DMS53 (cell line): Measurements from ENCODE around the gene TMEM108.
"Not testable (repeated sequence)": the region's sequence is repeated elsewhere in the genome, so short reads cannot be mapped to it uniquely, and the experiment has no call there.

Source experiments
- DNase-seq: peaks from one replicate; lab custom pipeline; 2025; lab: John Stamatoyannopoulos, UW

Gene TMEM108

GRCh38 chr3:133038089-133038730 lies at the start of gene TMEM108:
Gene TMEM108 (plus strand): TSS chr3:133038391.
- peak; percentile 91 for DNase-seq

- no peak for DNase-seq
Measured at GRCh38 chr3:132995971-132996370, 42.2 kb upstream of the TMEM108 start.

DNA sequence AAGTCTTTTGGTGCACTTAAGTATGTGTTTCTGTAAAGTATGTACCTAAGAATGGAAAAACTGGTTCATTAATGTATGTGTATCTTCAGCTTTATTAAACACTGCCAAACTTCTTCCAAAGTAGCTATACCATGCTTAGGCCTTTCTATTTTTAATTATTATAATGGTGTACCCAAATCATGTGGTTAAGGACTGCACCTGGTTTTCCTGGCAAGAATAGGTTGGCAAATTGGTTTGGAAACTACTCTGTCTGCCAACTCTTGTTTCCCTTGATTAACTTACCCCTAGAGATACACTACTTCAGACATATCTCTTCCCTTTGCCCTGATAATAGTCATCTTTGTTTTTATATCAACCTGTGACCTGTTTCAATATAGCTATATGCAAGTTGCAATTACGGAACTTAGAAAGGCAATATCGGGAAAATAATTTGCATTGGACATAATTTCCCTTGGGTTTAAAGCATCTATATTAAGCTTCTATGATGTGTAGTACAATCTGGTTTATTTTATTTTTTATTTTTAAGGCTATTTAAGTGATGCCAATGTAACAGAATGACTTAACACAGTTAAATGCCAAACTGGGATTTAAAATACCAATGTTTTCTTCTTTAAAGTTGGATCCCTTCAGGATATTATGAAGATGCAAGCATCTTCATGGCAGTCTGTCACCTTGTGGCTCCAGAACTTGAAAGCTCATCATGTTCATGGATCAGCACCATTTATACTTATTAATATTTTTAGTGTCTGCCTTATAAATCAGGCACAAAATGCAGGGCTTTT lies 40.6 kb upstream of the TMEM108 start:
- DNase-seq, result no peak

DNA sequence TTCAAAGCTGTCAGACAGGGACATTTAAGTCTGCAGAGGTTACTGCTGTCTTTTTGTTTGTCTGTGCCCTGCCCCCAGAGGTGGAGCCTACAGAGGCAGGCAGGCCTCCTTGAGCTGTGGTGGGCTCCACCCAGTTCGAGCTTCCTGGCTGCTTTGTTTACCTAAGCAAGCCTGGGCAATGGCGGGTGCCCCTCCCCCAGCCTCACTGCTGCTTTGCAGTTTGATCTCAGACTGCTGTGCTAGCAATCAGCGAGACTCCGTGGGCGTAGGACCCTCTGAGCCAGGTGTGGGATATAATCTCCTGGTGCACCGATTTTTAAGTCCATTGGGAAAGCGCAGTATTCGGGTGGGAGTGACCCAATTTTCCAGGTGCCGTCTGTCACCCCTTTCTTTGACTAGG lies 33.2 kb upstream of the TMEM108 start:
- peak; percentile 16 for DNase-seq

GRCh38 chr3:133007601-133008000 lies 30.6 kb upstream of the TMEM108 start:
- no peak for DNase-seq

- no peak for DNase-seq
Measured at GRCh38 chr3:133014325-133014724, 23.9 kb upstream of the TMEM108 start.

- not testable (repeated sequence) for DNase-seq
Measured at GRCh38 chr3:133015573-133015972, 22.6 kb upstream of the TMEM108 start.

GRCh38 chr3:133016838-133017309 lies 21.3 kb upstream of the TMEM108 start:
- no peak for DNase-seq

DNA sequence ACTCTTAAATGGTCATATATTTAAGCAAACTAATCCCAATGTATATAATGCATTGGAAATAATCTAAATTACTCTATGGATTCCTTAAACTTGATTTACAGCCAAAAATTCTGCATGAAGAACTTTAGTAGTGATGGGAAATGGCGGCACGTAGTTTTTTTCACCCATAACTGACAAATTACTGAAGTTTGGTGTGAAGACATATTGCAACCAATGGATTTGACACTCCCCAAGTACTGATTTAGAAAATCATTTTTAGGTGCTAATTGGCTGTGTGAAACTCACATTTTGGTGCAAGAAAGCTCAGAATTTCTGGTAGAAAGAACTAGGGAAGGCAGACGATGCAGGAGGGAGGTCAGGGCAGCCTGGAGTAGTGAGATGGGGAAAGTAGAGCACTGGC lies 19.3 kb upstream of the TMEM108 start:
- DNase-seq, result no peak

DNA sequence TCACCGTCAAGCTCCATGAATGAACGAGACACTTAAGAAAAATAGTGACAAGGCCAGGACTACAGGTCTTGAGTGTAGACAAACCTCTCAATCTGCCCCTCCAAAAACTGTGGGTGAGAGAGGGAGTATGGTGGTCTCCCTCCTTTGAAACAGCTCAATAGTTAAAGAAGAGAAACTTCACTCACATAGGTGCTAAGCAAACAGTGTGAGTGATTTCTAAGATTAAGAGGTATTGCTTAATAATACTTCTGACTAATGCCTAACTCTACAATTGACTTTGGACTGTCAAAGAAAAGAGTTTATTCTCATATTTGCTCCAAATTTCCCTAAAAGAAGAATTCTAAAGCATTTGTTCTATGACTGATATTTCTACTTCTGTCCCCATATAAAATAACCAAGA lies 17.0 kb upstream of the TMEM108 start:
- DNase-seq, result no peak

- DNase-seq, result no peak
Measured at GRCh38 chr3:133023362-133023761, 14.8 kb upstream of the TMEM108 start.

GRCh38 chr3:133025546-133025945 lies 12.6 kb upstream of the TMEM108 start:
- no peak for DNase-seq

GRCh38 chr3:133032301-133032700 lies 5.9 kb upstream of the TMEM108 start:
- DNase-seq, result no peak

GRCh38 chr3:133037436-133037835 lies 755 bp upstream of the TMEM108 start:
- peak; percentile 63 for DNase-seq

- DNase-seq, result peak; percentile 59
Measured at GRCh38 chr3:133038731-133039375, 662 bp downstream of the TMEM108 start.

DNA sequence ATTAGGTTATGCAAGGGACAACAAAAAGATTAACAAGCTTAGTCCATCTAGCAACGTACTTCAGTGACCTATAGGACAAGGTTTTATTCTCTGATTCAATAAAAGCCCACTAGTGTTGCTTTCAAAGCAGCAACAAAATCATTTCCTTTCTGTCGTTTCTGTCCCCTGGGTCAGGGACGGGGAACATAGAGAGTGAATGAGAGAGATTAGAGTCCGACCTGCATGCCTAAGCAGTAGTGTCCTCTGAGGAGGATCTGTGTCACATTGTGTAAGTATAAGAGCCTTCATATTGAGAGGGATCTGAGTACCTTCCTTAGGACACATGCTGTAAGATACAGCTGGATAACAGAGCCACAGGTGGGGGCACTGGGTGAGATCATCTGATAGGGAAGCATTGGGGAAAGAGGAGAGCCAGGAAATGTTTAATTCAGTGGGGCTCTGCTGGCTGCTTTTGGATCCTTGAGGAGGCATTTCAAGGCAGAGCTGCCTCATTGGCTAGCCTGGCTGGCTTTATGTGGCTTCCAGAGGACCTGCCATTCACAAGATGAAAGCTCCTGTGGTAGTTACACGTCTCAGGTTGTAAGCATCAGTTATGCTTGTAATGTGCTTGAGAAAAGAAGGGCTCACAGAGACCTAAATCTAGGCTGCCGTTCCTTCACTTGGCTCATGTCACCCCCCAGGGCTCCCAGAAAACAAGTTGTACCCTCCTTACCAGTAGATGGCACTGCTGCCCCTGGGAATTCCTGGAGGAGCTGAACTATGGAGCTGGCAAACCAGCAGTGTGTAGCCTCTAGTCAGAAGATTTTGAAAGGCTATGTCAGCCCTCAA lies 2.7 kb downstream of the TMEM108 start:
- peak; percentile 78 for DNase-seq

GRCh38 chr3:133041524-133041829 lies 3.3 kb downstream of the TMEM108 start:
- DNase-seq, result no peak

- no peak for DNase-seq
Measured at GRCh38 chr3:133042778-133043177, 4.6 kb downstream of the TMEM108 start.

GRCh38 chr3:133047980-133048379 lies 9.8 kb downstream of the TMEM108 start:
- DNase-seq, result no peak

DNA sequence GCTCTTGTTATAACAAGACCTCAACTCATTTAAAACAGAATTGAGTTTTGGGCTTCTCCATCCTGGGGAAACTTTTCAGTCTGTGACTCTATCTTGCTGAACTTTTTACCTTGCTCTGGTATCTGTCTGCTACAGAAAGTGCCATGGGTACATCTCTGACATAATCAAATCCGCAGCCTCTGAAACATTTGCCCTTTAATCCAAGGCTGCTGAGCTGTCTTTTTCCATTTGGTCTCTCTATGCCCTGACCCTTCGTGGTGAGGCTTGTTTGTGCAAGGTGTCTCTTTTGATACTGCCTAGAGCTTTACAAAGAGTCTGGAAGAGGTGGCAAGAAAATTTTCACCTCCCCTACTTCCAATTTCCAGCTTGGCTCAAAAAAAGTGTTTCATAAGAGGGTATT lies 11.3 kb downstream of the TMEM108 start:
- DNase-seq, result no peak

- no peak for DNase-seq
Measured at GRCh38 chr3:133050891-133051290, 12.7 kb downstream of the TMEM108 start.

GRCh38 chr3:133053532-133053931 lies 15.3 kb downstream of the TMEM108 start:
- DNase-seq, result no peak
